NCI-H345 treated with DMSO at 0.1 percent for 48 hours (cell line): Measurements from ENCODE around the gene TRABD2A.
A peak's percentile ranks its signal among the peaks of the same experiment; 100 is the strongest.
"Not testable (repeated sequence)": the region's sequence is repeated elsewhere in the genome, so short reads cannot be mapped to it uniquely, and the experiment has no call there.

ENCODE experiments used
- DNase-seq: peaks from one replicate; lab custom pipeline; 2025; ENCODE audit not compliant: unreplicated experiment; lab: John Stamatoyannopoulos, UW

Gene TRABD2A, protein sequence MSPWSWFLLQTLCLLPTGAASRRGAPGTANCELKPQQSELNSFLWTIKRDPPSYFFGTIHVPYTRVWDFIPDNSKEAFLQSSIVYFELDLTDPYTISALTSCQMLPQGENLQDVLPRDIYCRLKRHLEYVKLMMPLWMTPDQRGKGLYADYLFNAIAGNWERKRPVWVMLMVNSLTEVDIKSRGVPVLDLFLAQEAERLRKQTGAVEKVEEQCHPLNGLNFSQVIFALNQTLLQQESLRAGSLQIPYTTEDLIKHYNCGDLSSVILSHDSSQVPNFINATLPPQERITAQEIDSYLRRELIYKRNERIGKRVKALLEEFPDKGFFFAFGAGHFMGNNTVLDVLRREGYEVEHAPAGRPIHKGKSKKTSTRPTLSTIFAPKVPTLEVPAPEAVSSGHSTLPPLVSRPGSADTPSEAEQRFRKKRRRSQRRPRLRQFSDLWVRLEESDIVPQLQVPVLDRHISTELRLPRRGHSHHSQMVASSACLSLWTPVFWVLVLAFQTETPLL

GRCh38 chr2:84880645-84881521, at the start of gene TRABD2A:
TSS of gene TRABD2A (minus strand) at chr2:84881084. CDS start at chr2:84881039, 45 bp downstream.
- no peak for DNase-seq

- DNase-seq, result no peak
Measured at GRCh38 chr2:84927275-84927627, 46.4 kb upstream of the TRABD2A start.

DNA sequence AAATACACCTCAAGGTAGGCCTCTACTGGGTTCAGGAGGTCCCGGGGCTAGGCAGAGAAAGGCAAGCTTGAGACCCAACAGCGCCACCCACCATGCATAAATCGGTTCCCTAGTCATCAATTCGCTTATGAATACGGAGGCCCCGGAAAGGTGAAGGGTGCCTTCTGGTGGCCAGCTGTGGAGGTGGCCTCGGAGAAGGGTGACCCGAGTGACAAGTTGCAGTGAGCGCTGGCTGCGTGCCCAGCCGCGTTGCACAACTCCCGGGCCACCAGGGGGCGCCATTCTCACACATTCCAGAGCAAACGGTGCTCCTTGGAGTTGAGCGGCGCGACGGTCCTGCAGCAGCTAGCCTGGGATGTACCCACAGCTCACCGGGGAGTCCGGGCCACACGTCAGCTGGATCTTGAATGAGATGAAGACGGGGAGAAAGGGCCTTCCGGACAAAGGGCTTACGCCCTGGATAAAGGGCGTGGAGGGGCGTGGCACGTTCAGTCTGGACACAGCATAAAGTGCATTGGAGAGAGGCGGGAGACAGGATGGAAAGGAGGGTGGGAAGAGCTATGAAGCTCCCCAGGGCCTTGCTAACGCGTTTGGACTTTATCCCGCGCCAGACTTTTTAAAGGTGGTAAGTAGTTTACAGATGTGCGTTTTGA, 45.0 kb upstream of the TRABD2A start:
- DNase-seq, result peak; percentile 91

GRCh38 chr2:84925336-84925723, 44.4 kb upstream of the TRABD2A start:
- no peak for DNase-seq

DNA sequence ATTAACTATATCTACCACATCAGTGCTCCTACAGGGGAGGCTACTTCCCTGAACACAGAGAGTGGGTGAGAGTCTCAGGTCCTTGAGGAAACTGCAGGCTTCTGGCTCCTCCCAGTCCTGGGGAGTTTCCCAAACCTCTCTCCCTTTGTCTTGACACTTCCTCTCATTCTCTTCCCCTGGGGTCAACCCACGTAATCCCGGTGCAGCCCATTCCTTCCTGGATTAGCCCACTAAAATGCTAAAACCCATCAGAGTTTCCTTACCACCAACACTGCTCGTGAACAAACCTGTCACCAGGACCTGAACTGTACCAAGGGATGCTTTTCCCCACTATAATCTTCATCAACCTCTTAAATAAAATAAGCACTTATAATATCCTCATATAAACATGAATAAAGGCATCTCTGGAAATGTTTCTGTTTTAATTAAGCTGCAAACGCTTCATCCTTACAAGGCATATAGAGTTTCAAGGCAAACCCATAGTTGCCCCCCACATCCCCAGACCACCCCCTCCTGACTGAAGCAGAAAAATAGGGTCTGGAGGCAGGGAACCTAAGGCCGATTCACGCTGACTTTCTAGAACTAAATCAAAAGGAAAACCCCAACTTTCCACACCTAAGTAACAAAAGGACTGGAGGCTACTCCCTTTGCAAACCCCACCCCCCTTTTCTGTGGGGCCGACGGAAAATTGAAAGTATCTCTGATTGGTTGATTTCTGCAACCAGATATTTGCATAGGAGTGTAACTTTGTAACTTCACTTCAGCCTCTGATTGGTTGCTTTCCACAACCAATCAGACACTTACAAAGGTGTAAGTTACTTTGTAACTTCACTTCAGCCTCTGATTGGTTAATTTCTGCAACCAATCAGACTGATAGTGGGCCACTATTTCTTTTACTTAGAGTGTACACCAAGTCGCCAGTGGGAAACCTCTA, 43.6 kb upstream of the TRABD2A start:
- no peak for DNase-seq

DNA sequence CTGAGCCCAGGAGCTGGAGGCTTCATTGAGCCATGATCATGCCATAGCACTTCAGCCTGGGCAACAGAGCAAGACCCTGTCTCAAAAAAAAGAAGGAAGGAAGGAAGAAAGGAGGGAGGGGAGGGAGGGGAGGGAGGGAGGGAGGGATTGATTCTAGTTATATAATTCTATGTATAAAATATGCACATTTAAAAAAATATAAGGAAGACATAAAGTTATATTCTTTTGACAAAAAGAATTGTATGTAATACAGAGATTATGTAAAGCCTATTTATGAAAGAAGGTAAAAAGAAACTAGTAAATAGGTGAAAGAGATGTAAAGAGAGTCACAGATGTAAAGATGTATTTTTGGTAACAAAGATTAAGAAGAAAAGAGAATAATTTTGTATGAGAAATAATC, 42.1 kb upstream of the TRABD2A start:
- DNase-seq, result no peak

GRCh38 chr2:84919885-84920580, 39.1 kb upstream of the TRABD2A start:
- DNase-seq, result no peak

GRCh38 chr2:84918430-84918829, 37.5 kb upstream of the TRABD2A start:
- DNase-seq, result no peak

- not testable (repeated sequence) for DNase-seq
Measured at GRCh38 chr2:84917821-84918220, 36.9 kb upstream of the TRABD2A start.

- not testable (repeated sequence) for DNase-seq
Measured at GRCh38 chr2:84915675-84916074, 34.8 kb upstream of the TRABD2A start.

DNA sequence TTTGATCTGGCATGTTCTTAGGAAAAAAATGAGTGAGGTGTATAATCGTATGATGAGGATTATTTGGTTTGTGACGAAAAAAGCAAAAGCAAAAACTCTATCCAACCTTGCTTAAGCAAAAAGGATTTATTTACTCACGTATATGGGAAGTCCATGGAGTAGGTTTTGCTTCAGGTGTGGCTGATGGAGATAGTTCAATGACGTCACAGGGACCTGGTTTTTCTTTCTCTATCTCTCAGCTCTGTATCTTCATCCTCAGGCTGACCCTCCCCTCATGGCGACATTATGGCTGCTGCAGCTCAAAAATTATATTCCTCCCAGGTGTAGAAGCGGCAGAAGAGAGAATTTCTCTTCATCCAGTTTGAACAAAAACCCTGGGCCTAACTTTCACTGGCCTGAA, 33.5 kb upstream of the TRABD2A start:
- DNase-seq, result no peak

GRCh38 chr2:84912984-84913383, 32.1 kb upstream of the TRABD2A start:
- DNase-seq, result no peak

GRCh38 chr2:84911135-84911678, 30.3 kb upstream of the TRABD2A start:
- DNase-seq, result no peak

GRCh38 chr2:84908948-84909713, 28.2 kb upstream of the TRABD2A start:
- DNase-seq, result no peak

- DNase-seq, result peak; percentile 33
Measured at GRCh38 chr2:84906900-84907714, 26.2 kb upstream of the TRABD2A start.

DNA sequence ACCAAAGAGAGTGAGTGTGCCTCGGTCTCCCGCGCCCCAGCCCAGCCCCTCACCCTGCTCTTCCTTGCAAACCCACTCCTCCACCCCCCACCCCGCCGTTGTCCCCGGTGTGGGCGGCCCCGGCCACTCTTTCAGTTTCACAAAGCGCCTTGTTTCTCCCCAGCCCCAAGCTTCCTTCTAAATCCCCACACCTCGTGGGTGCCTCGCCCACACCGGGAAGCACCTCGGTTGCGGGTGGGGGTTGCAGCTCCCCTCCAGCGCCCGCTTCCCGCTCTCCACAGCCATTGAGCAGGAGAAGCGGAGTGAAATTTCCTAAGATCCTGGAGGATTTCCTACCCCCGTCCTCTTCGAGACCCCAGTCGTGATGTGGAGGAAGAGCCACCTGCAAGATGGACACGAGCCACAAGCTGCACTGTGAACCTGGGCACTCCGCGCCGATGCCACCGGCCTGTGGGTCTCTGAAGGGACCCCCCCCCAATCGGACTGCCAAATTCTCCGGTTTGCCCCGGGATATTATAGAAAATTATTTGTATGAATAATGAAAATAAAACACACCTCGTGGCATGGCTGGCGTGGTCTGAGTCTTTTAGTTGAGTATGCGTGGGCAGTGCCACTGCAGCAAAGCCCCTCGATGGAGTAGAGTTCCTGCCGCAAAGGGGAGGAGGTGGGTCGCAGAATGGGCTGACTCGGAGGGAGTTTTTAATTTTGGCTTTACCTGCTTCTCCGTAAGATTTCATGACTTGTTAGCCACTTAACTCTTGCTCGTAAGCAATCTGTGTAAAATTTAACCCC, 25.4 kb upstream of the TRABD2A start:
- DNase-seq, result no peak
